Osteoblast (primary cell): Measurements from ENCODE around the gene GFPT1. TPM values are rescaled to one million over a fixed set of nuclear protein-coding genes. Genes with fewer than 3 reads are reported as not detected.

Source experiments
- DNase-seq: peaks from one replicate; pipeline ENCODE4 v3.0.0; 2011; ENCODE audit warnings: low spot score, mixed read lengths; ENCODE audit not compliant: insufficient read length; ENCODE audit errors: missing footprints
- H2AFZ ChIP-seq: 2 replicates; pipeline ENCODE4 v1.6.0; 2011; ENCODE audit warnings: mild to moderate bottlenecking, low read length
- H3K27ac ChIP-seq: 2 replicates; pipeline ENCODE4 v1.5.1; 2011; ENCODE audit warnings: mild to moderate bottlenecking, low read depth, low read length, moderate library complexity
- H3K27me3 ChIP-seq: 2 replicates; pipeline ENCODE4 v1.6.0; 2012; ENCODE audit warnings: mild to moderate bottlenecking, control low read depth, inconsistent platforms, low read length, moderate library complexity; ENCODE audit not compliant: insufficient read depth
- H3K36me3 ChIP-seq: 2 replicates; pipeline ENCODE4 v1.5.1; 2011; ENCODE audit warnings: mild to moderate bottlenecking, low read length, control low read depth, moderate library complexity; ENCODE audit not compliant: insufficient read depth
- H3K4me1 ChIP-seq: 2 replicates; pipeline ENCODE4 v1.5.1; 2011; ENCODE audit warnings: mild to moderate bottlenecking, low read length, control low read depth, moderate library complexity; ENCODE audit not compliant: insufficient read depth
- H3K4me2 ChIP-seq: 2 replicates; pipeline ENCODE4 v1.6.0; 2011; ENCODE audit warnings: mild to moderate bottlenecking, low read length; ENCODE audit not compliant: insufficient read depth
- H3K4me3 ChIP-seq: fragments of 200-600 bp; sonication (generic); 3 replicates; pipeline ENCODE4 v1.5.1; 2012; ENCODE audit warnings: mild to moderate bottlenecking, low read length, inconsistent platforms; ENCODE audit not compliant: insufficient read depth
- H3K79me2 ChIP-seq: 2 replicates; pipeline ENCODE4 v1.6.0; 2012; ENCODE audit warnings: mild to moderate bottlenecking, low read length, control low read depth, inconsistent platforms; ENCODE audit not compliant: insufficient read depth
- H3K9me3 ChIP-seq: 2 replicates; pipeline ENCODE4 v1.5.1; 2011; ENCODE audit warnings: low read depth, low read length, control low read depth
- H4K20me1 ChIP-seq: 2 replicates; pipeline ENCODE4 v1.6.0; 2012; ENCODE audit warnings: mild to moderate bottlenecking, low read length, control low read depth; ENCODE audit not compliant: insufficient read depth
- total RNA-seq: library from RNA; depleted of rRNA; stranded (reverse); fragments of >200 nt; gene quantifications from 2 replicates; pipeline ENCODE4 v1.2.3, GENCODE V29; 2012
- TF ChIP-seq, protein P1 (sequence below): IDR thresholded peaks from 2 replicates; pipeline ENCODE4 v1.5.1; 2011; ENCODE audit warnings: mild to moderate bottlenecking, low read depth, low read length, moderate library complexity; ENCODE audit errors: extremely low read depth

GFPT1 gene
- total RNA-seq, 1 donor = 64.4 TPM

DNA sequence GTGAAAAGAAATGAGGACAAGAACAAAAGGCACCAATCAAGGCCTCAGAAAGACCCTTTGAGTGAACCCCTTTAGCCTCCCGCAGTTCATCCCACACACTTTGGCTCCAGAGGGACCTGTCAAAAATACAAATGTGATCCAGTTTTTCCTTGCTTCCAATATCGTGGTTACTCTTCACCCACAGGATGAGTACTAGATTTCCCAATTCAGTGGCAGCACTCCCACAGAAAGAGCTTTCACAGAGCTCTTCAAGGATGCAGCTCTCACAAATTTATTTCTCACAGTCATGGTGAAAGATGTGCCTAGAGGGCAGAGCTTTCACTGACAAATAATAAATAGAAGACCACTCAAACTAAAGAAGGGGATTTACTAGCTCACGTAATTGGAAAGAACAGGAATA lies 3.0 kb upstream of the GFPT1 start:
- peaks cover 7% of the 10 kb centered on the region for H4K20me1 ChIP-seq

DNA sequence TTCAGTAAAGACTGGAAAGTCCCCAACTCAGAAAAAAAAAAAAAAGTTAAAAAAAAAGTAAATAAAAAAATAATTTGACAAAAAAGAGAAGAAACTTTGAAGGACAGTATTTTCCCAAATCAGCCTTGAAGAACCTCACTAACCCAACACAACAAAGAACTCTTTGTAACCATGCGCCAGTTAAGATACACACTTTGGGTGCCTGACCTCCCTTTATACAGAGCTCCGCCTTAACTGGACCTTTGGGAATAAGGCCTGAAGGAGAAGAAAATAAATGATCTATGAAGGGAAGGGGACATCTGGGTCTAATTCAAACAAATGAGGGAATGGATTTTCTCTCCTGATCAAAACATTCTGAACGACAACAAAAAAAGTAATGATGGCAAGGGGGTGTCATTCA lies 2.2 kb upstream of the GFPT1 start:
- no peak overlapping the region for H3K4me3 ChIP-seq
- H3K27ac ChIP-seq = no peak overlapping the region
- no peak overlapping the region for H3K4me2 ChIP-seq
- H4K20me1 ChIP-seq = peaks cover 7% of the 10 kb centered on the region
- TF ChIP-seq, protein P1, sequence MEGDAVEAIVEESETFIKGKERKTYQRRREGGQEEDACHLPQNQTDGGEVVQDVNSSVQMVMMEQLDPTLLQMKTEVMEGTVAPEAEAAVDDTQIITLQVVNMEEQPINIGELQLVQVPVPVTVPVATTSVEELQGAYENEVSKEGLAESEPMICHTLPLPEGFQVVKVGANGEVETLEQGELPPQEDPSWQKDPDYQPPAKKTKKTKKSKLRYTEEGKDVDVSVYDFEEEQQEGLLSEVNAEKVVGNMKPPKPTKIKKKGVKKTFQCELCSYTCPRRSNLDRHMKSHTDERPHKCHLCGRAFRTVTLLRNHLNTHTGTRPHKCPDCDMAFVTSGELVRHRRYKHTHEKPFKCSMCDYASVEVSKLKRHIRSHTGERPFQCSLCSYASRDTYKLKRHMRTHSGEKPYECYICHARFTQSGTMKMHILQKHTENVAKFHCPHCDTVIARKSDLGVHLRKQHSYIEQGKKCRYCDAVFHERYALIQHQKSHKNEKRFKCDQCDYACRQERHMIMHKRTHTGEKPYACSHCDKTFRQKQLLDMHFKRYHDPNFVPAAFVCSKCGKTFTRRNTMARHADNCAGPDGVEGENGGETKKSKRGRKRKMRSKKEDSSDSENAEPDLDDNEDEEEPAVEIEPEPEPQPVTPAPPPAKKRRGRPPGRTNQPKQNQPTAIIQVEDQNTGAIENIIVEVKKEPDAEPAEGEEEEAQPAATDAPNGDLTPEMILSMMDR = no peak
- H3K4me1 ChIP-seq = peaks cover 14% of the 10 kb centered on the region
- H2AFZ ChIP-seq = no peak overlapping the region
- H3K9me3 ChIP-seq = no peaks in the 10 kb centered on the region
- no peaks in the 10 kb centered on the region for H3K36me3 ChIP-seq
- no peaks in the 10 kb centered on the region for H3K27me3 ChIP-seq
- peaks cover 30% of the 10 kb centered on the region for H3K79me2 ChIP-seq
- DNase-seq = no peak

More for the DNA sequence above, 3.0 kb upstream of the GFPT1 start:
- Histone ChIP-seq H2AFZ (no peak overlapping the region), H3K4me3 (no peak overlapping the region), H3K36me3 (no peaks in the 10 kb centered on the region), H3K79me2 (peaks cover 23% of the 10 kb centered on the region), H3K9me3 (no peaks in the 10 kb centered on the region), H3K4me1 (peaks cover 10% of the 10 kb centered on the region), H3K27me3 (no peaks in the 10 kb centered on the region), H3K27ac (no peak overlapping the region), H3K4me2 (no peak overlapping the region)
- TF ChIP-seq, protein P1 = no peak
- no peak for DNase-seq

GRCh38 chr2:69387770-69388481 lies 899 bp upstream of the GFPT1 start:
- TF ChIP-seq, protein P1 = no peak
- H3K27ac ChIP-seq = peak overlapping the region; percentile 79
- H3K36me3 ChIP-seq = no peaks in the 10 kb centered on the region
- peaks cover 44% of the 10 kb centered on the region for H3K79me2 ChIP-seq
- DNase-seq = no peak
- no peaks in the 10 kb centered on the region for H3K9me3 ChIP-seq
- H4K20me1 ChIP-seq = peaks cover 16% of the 10 kb centered on the region
- peak overlapping the region; percentile 73 for H2AFZ ChIP-seq
- no peaks in the 10 kb centered on the region for H3K27me3 ChIP-seq
- peak overlapping the region; percentile 91 for H3K4me3 ChIP-seq
- peak overlapping the region; percentile 90 for H3K4me2 ChIP-seq
- H3K4me1 ChIP-seq = peaks cover 27% of the 10 kb centered on the region

GRCh38 chr2:69386360-69386759 lies 667 bp downstream of the GFPT1 start:
- peaks cover 59% of the 10 kb centered on the region for H3K79me2 ChIP-seq
- peaks cover 32% of the 10 kb centered on the region for H4K20me1 ChIP-seq
- TF ChIP-seq, protein P1 = no peak
- peak overlapping the region; percentile 67 for H3K27ac ChIP-seq
- H3K9me3 ChIP-seq = no peaks in the 10 kb centered on the region
- no peak for DNase-seq
- H3K4me3 ChIP-seq = peak overlapping the region; percentile 91
- H3K27me3 ChIP-seq = no peaks in the 10 kb centered on the region
- H3K4me1 ChIP-seq = peaks cover 43% of the 10 kb centered on the region
- H3K36me3 ChIP-seq = peaks cover 12% of the 10 kb centered on the region
- H2AFZ ChIP-seq = no peak overlapping the region
- peak overlapping the region; percentile 93 for H3K4me2 ChIP-seq
